GM23338 (cell line): ENCODE data around the gene CTU1. TPM values are rescaled to one million over a fixed set of nuclear protein-coding genes. Genes with fewer than 3 reads are reported as not detected.

ENCODE experiments used
- ATAC-seq: fragments of 200-7000 bp; cut with Tn5 transposase; 3 replicates; pipeline ENCODE4 v1.9.1; 2020
- DNase-seq: peaks from one replicate; pipeline ENCODE4 v3.0.0-alpha.2; 2015; ENCODE audit warnings: low spot score
- H2AFZ ChIP-seq: fragments of 200-600 bp; sonication (generic); 2 replicates; pipeline ENCODE4 v1.8.0; 2016; ENCODE audit warnings: antibody characterized with exemption, mild to moderate bottlenecking, moderate library complexity
- H3F3A ChIP-seq: fragments of 200-600 bp; sonication (generic); replicated peaks from 2 replicates; pipeline ENCODE4 v1.8.0; 2017; ENCODE audit warnings: antibody characterized with exemption, mixed run types, low read depth
- H3K27ac ChIP-seq: fragments of 200-600 bp; sonication (generic); 2 replicates; pipeline ENCODE4 v1.6.1; 2016; ENCODE audit warnings: low read depth
- H3K27me3 ChIP-seq: fragments of 200-600 bp; sonication (generic); 2 replicates; pipeline ENCODE4 v1.8.0; 2016; ENCODE audit warnings: mild to moderate bottlenecking, mixed run types, moderate library complexity; ENCODE audit not compliant: insufficient read depth
- H3K36me3 ChIP-seq: fragments of 200-600 bp; sonication (generic); 2 replicates; pipeline ENCODE4 v1.8.0; 2016; ENCODE audit warnings: mild to moderate bottlenecking; ENCODE audit not compliant: insufficient read depth
- H3K4me1 ChIP-seq: fragments of 200-600 bp; sonication (generic); 2 replicates; pipeline ENCODE4 v1.8.0; 2016; ENCODE audit warnings: mild to moderate bottlenecking, moderate library complexity; ENCODE audit not compliant: insufficient read depth
- H3K4me2 ChIP-seq: fragments of 200-600 bp; sonication (generic); 2 replicates; pipeline ENCODE4 v1.7.1; 2017; ENCODE audit warnings: mixed run types
- H3K4me3 ChIP-seq: fragments of 200-600 bp; sonication (generic); 2 replicates; pipeline ENCODE4 v1.6.1; 2016; ENCODE audit warnings: mixed run types
- H3K79me2 ChIP-seq: fragments of 200-600 bp; sonication (generic); replicated peaks from 2 replicates; pipeline ENCODE4 v1.8.0; 2017; ENCODE audit warnings: mild to moderate bottlenecking; ENCODE audit not compliant: insufficient read depth
- H3K9me2 ChIP-seq: fragments of 200-600 bp; sonication (generic); 2 replicates; pipeline ENCODE4 v1.8.0; 2017; ENCODE audit not compliant: insufficient read depth
- H4K20me1 ChIP-seq: fragments of 200-600 bp; sonication (generic); replicated peaks from 2 replicates; pipeline ENCODE4 v1.8.0; 2017; ENCODE audit warnings: mild to moderate bottlenecking; ENCODE audit not compliant: insufficient read depth
- H3K27ac Mint-ChIP-seq: 2 replicates; pipeline ENCODE4 v1.8.0; 2020; ENCODE audit warnings: inconsistent platforms, mild to moderate bottlenecking, moderate library complexity, mixed read lengths
- H3K27me3 Mint-ChIP-seq: 3 replicates; pipeline ENCODE4 v1.8.0; 2022; ENCODE audit warnings: low read depth, mild to moderate bottlenecking, moderate library complexity, mixed read lengths, inconsistent platforms; ENCODE audit not compliant: insufficient read depth, poor library complexity
- H3K36me3 Mint-ChIP-seq: 3 replicates; pipeline ENCODE4 v1.8.0; 2021; ENCODE audit warnings: low read depth, mild to moderate bottlenecking, inconsistent platforms, moderate library complexity, mixed read lengths
- H3K4me1 Mint-ChIP-seq: 3 replicates; pipeline ENCODE4 v1.8.0; 2020; ENCODE audit warnings: mild to moderate bottlenecking, inconsistent platforms, mixed read lengths
- H3K4me3 Mint-ChIP-seq: 3 replicates; pipeline ENCODE4 v1.8.0; 2021; ENCODE audit warnings: moderate library complexity, mild to moderate bottlenecking, inconsistent platforms, mixed read lengths
- H3K9me3 Mint-ChIP-seq: 3 replicates; pipeline ENCODE4 v1.8.0; 2020; ENCODE audit warnings: moderate library complexity, mild to moderate bottlenecking, inconsistent platforms, mixed read lengths
- CREB1 ChIP-seq: fragments of 250-450 bp; sonication (Bioruptor Pico); IDR thresholded peaks from 2 replicates; pipeline ENCODE4 v1.5.0; 2020; ENCODE audit warnings: low read depth, mild to moderate bottlenecking, moderate library complexity
- EZH2 ChIP-seq: fragments of 200-600 bp; sonication (generic); IDR thresholded peaks from one replicate; pipeline ENCODE4 v1.8.0; 2017; ENCODE audit warnings: antibody characterized with exemption, mild to moderate bottlenecking, low read depth; ENCODE audit not compliant: unreplicated experiment
- EZH2phosphoT487 ChIP-seq: fragments of 200-600 bp; sonication (generic); IDR thresholded peaks from one replicate; pipeline ENCODE4 v1.8.1; 2018; ENCODE audit warnings: antibody characterized with exemption; ENCODE audit not compliant: unreplicated experiment
- JUNB ChIP-seq: IDR thresholded peaks from one replicate; pipeline ENCODE4 v1.6.1; 2016; ENCODE audit warnings: antibody characterized with exemption; ENCODE audit not compliant: unreplicated experiment
- POLR2AphosphoS5 ChIP-seq: IDR thresholded peaks from 2 replicates; pipeline ENCODE4 v1.6.1; 2016; ENCODE audit warnings: antibody characterized with exemption, low read depth
- REST ChIP-seq: IDR thresholded peaks from one replicate; pipeline ENCODE4 v1.6.1; 2018; ENCODE audit warnings: antibody characterized with exemption; ENCODE audit not compliant: unreplicated experiment
- STAT1 ChIP-seq: IDR thresholded peaks from one replicate; pipeline ENCODE4 v1.6.1; 2016; ENCODE audit warnings: antibody characterized with exemption; ENCODE audit not compliant: unreplicated experiment
- ZNF114 ChIP-seq: fragments of 250-450 bp; sonication (Bioruptor Pico); IDR thresholded peaks from 2 replicates; pipeline ENCODE4 v1.5.0; 2020; ENCODE audit warnings: mild to moderate bottlenecking, moderate library complexity
- ZNF331 ChIP-seq: fragments of 250-450 bp; sonication (Bioruptor Pico); IDR thresholded peaks from 2 replicates; pipeline ENCODE4 v1.5.0; 2020; ENCODE audit warnings: low read depth, mild to moderate bottlenecking, moderate library complexity
- ZNF462 ChIP-seq: fragments of 250-450 bp; sonication (Bioruptor Pico); IDR thresholded peaks from 2 replicates; pipeline ENCODE4 v1.5.0; 2020; ENCODE audit warnings: mild to moderate bottlenecking, moderate library complexity
- polyA plus RNA-seq: library from polyadenylated mRNA; unstranded; fragments of >200 nt; fragmentation: Nextera tagmentation; extraction: Ambion mirVana; gene quantifications from 2 replicates; pipeline ENCODE4 v1.2.1, GENCODE V29; 2016
- total RNA-seq: library from RNA; depleted of rRNA; stranded (reverse); fragments of >200 nt; shearing (Covaris generic); gene quantifications from 2 replicates; pipeline ENCODE4 v1.2.3, GENCODE V29; 2014
- TF ChIP-seq, protein P1 (sequence below), 2 experiments: fragments of 200-600 bp in 1 of 2; sonication (generic) in 1 of 2; conservative IDR thresholded peaks; 2 replicates each; pipeline versions ENCODE4 v1.5.1 to v1.6.1; 2016 to 2017; ENCODE audit warnings: antibody characterized with exemption in 2 of 2, low read depth in 2 of 2, mild to moderate bottlenecking in 2 of 2, moderate library complexity in 1 of 2
- TF ChIP-seq, protein P2 (sequence below): IDR thresholded peaks from 2 replicates; pipeline ENCODE4 v1.6.1; 2016; ENCODE audit warnings: antibody characterized with exemption

The CTU1 gene
- total and polyA plus RNA-seq, 2 experiments from 2014 or later = 3.7 to 18.8 TPM

- TF ChIP-seq REST = no peak
- no peak for TF ChIP-seq ZNF331 (CRISPR knock-in tag)
- TF ChIP-seq, protein P1, sequence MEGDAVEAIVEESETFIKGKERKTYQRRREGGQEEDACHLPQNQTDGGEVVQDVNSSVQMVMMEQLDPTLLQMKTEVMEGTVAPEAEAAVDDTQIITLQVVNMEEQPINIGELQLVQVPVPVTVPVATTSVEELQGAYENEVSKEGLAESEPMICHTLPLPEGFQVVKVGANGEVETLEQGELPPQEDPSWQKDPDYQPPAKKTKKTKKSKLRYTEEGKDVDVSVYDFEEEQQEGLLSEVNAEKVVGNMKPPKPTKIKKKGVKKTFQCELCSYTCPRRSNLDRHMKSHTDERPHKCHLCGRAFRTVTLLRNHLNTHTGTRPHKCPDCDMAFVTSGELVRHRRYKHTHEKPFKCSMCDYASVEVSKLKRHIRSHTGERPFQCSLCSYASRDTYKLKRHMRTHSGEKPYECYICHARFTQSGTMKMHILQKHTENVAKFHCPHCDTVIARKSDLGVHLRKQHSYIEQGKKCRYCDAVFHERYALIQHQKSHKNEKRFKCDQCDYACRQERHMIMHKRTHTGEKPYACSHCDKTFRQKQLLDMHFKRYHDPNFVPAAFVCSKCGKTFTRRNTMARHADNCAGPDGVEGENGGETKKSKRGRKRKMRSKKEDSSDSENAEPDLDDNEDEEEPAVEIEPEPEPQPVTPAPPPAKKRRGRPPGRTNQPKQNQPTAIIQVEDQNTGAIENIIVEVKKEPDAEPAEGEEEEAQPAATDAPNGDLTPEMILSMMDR (conservative IDR thresholded peaks at IDR 0.05; ENCODE audit: low read depth in 2 of 2) = no peak
- TF ChIP-seq POLR2AphosphoS5 = no peak
- TF ChIP-seq JUNB = no peak
- TF ChIP-seq EZH2 = no peak
- no peak for TF ChIP-seq EZH2phosphoT487
- TF ChIP-seq ZNF462 = no peak
- no peak for TF ChIP-seq ZNF114 (CRISPR knock-in tag)
- TF ChIP-seq STAT1 = no peak
- TF ChIP-seq CREB1 = no peak
- TF ChIP-seq, protein P2, sequence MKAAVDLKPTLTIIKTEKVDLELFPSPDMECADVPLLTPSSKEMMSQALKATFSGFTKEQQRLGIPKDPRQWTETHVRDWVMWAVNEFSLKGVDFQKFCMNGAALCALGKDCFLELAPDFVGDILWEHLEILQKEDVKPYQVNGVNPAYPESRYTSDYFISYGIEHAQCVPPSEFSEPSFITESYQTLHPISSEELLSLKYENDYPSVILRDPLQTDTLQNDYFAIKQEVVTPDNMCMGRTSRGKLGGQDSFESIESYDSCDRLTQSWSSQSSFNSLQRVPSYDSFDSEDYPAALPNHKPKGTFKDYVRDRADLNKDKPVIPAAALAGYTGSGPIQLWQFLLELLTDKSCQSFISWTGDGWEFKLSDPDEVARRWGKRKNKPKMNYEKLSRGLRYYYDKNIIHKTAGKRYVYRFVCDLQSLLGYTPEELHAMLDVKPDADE = no peak
- Histone ChIP-seq H3K36me3 (no peaks in the 10 kb centered on the region; the same call in 1 of the 2 replicates), H3K9me2 (peaks cover 28% of the 10 kb centered on the region), H3K27ac (no peak within 1 kb of the TSS), H2AFZ (peak within 1 kb of the TSS; percentile 96), H4K20me1 (no peaks in the 10 kb centered on the region), H3K4me2 (peak within 1 kb of the TSS; percentile 92), H3K4me1 (peaks cover 11% of the 10 kb centered on the region; the same call in 1 of the 2 replicates), H3K79me2 (no peaks in the 10 kb centered on the region), H3F3A (no peaks in the 10 kb centered on the region), H3K4me3 (peak within 1 kb of the TSS; percentile 73), H3K27me3 (no peaks in the 10 kb centered on the region)
- Mint-ChIP-seq H3K36me3 (no peaks in the 10 kb centered on the region), H3K27ac (no peak within 1 kb of the TSS), H3K4me1 (peaks cover 7% of the 10 kb centered on the region), H3K4me3 (peak within 1 kb of the TSS; percentile 74), H3K27me3 (peaks cover 2% of the 10 kb centered on the region), H3K9me3 (no peaks in the 10 kb centered on the region; the same call in 1 of the 3 replicates)
- peak; percentile 89 for ATAC-seq
- peak; percentile 87 for DNase-seq
Observed at GRCh38 chr19:51064534-51065220, 43.5 kb downstream of the CTU1 start, which contains the start of gene KLK13. TSS of gene KLK13 (minus strand) at chr19:51065092. CDS start at chr19:51065067, 25 bp downstream.
